ENCODE results near the gene SFI1.

The SFI1 gene

DNA sequence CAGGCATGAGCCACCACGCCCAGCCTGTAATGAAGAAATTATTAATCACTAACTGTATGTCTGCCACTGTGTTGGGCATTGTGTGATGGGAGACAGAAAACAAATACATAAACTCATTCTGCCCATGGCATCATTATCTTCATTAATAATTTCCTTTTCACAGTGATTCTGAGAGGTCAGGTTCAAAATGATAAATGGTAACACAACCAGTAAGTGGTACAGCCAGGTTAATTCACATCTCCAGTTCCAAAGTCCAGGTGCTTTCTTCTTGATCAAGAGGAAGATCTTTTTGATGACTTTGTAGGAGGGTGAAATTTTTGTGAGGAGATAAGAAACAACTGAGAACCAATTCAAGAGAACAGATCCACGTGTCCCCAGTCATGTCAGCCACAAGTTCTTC, 98.9 kb downstream of the SFI1 start:
- no peak for DNase-seq (ENCODE audit: low read depth)

- DNase-seq (ENCODE audit: low read depth), result peak; percentile 77
Observed at GRCh38 chr22:31602259-31602952, 106.1 kb downstream of the SFI1 start.

DNA sequence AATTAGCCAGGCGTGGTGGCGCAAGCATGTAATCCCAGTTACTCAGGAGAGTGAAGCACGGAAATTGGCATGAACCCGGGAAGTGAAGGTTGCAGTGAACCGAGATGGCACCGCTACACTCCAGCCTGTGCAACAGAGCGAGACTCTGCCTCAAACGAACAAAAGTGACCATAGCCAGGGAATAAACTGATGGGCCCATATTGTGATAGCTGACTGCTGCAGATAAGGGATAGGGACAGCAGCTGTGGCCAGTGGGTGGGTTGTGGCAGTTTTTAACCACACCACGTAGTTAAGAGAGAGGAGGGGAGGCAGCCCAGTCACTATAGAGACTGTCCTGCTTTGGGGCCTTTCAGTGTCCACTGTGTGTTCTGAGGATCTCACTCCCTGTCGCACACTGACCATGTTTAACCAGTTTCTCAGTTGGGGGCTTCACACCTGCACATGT, 106.8 kb downstream of the SFI1 start:
- no peak for DNase-seq (ENCODE audit: low read depth)

- no peak for DNase-seq (ENCODE audit: low read depth)
Observed at GRCh38 chr22:31603574-31603973, 107.2 kb downstream of the SFI1 start.

GRCh38 chr22:31604137-31604705, 107.9 kb downstream of the SFI1 start:
- no peak for DNase-seq (ENCODE audit: low read depth)

GRCh38 chr22:31604746-31605705, 108.7 kb downstream of the SFI1 start:
- no peak for DNase-seq (ENCODE audit: low read depth)

GRCh38 chr22:31605851-31606585, 109.7 kb downstream of the SFI1 start:
- DNase-seq (ENCODE audit: low read depth), result no peak

DNA sequence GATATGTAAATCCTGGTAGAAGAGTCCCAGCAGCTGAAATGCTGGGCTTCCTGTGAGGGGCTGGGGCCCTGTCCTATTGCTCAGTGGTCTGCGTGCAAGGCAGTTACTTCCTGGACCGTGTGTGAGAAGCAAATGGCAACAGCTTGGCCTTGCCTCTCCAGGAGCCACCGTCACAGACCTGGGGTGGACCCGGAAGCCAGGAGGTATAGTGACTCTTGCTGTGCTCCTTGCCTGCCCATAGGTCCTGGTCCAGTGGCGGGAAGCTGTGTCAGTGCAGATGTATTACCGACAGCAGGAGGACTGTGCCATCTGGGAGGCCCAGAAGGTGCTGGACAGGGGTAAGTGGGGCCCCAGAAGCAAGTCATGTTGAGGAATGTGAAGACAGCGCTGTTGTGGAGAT, 111.4 kb downstream of the SFI1 start:
- DNase-seq (ENCODE audit: low read depth), result no peak

GRCh38 chr22:31609716-31610115, 113.4 kb downstream of the SFI1 start:
- no peak for DNase-seq (ENCODE audit: low read depth)

- DNase-seq (ENCODE audit: low read depth), result no peak
Observed at GRCh38 chr22:31610611-31611010, 114.3 kb downstream of the SFI1 start.

- no peak for DNase-seq (ENCODE audit: low read depth)
Observed at GRCh38 chr22:31611061-31611760, 114.9 kb downstream of the SFI1 start.

- no peak for DNase-seq (ENCODE audit: low read depth)
Observed at GRCh38 chr22:31612891-31613285, 116.6 kb downstream of the SFI1 start.

DNA sequence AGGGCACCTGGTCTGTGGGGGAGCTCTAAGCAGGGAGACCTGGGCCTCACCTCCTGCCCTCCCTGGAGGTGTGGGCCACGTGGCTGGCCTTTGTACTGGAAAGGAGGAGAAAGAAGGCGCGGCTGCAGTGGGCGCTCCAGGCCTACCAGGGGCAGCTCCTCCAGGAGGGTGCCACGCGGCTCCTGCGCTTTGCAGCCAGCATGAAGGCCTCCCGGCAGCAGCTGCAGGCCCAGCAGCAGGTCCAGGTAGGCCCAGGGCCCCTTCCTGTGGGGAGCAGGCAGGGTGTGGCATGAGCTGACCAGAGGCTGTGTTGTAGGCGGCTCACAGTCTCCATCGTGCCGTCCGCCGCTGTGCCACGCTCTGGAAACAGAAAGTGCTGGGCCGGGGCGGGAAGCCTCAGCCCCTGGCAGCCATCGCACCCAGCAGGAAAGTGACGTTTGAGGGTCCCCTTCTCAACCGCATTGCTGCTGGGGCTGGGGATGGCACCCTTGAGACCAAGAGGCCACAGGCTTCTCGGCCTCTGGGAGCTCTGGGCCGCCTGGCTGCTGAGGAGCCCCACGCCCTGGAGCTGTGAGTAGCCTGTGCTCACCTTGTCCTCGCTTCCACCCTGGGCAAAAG, 117.1 kb downstream of the SFI1 start:
- DNase-seq (ENCODE audit: low read depth), result no peak

DNA sequence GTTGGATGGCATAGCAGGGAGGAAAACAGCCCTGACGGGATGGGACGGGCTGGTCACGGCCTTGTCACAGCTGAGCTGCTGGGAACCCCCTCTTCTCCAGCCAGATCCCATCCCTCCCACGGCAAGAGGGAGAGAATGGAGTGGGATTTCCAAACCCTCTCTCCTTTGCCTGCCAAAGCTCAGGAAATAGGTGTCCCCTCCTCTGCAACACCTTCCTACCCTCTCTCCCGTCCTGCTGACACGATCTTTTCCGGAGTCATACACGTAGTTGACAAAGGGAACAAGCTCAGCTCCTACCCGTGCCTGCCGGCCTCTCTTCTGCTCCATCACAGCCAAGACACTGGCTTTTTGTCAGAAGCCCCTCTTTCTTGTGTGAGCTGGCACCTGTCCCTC, 117.6 kb downstream of the SFI1 start:
- DNase-seq (ENCODE audit: low read depth), result no peak

- no peak for DNase-seq (ENCODE audit: low read depth)
Observed at GRCh38 chr22:31614781-31615490, 118.6 kb downstream of the SFI1 start.

GRCh38 chr22:31615491-31615860, 119.1 kb downstream of the SFI1 start:
- DNase-seq (ENCODE audit: low read depth), result no peak

DNA sequence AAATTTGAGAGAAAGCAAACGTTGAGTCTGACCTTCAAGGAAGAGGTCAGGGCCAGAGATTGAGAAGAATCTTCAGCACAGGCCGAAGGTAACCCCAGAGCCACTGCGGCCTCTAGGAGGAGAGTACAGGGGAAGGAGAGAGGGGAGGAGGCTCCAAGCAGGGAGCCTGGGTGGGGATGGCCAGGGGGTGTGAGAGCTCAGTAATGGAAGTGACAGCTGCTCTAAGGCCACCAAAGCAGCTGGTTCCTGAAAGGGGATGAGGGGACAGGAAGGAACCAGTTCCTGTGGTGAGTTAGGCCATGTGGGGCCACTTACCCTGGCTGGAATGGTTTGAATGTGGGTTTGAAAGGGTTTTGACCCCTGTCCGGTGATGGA, 119.6 kb downstream of the SFI1 start:
- DNase-seq (ENCODE audit: low read depth), result no peak

DNA sequence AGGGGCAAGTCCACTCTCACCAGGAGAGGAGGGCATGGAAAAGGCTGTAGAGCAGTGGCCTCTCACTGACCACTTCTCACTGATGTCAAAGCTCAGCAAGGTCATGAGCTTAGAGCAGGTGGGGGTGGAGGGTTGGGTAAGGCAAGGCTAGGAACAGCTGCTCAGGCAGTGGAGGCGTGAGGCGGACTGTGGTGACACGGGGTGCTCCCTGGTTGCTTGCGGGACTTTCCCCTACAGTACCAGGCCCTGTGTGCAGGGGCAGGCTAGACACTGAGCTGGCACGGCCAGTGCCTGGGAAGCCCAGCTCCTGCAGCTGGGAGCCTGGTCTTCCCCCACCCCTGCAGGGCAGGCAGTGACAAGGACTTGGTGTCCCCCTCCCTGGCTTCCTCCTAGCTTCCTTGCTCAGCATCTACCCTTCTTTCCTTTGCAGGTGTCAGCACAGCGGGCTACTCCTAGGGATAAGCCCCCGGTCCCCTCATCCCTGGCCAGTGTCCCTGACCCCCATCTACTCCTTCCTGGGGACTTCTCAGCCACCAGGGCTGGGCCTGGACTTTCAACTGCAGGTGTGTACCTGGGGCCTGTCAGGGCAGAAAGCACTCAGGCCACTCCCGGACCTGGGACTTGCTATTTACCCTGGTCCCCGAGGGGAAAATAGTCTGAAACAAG, 120.1 kb downstream of the SFI1 start:
- no peak for DNase-seq (ENCODE audit: low read depth)

- no peak for DNase-seq (ENCODE audit: low read depth)
Observed at GRCh38 chr22:31618057-31618456, 121.7 kb downstream of the SFI1 start.

All from fibroblast of gingiva (primary cell).